ES-I3 (cell line): ENCODE results near the gene OR6K2.

Source experiments
- H3K36me3 ChIP-seq: 2 replicates; pipeline ENCODE4 v1.6.1; 2013; ENCODE audit warnings: mild to moderate bottlenecking, low read length, control low read depth, moderate library complexity; ENCODE audit not compliant: insufficient read depth
- H3K4me1 ChIP-seq: 2 replicates; pipeline ENCODE4 v1.6.1; 2013; ENCODE audit warnings: mild to moderate bottlenecking, control low read depth, low read length; ENCODE audit not compliant: insufficient read depth
- H3K9ac ChIP-seq: 2 replicates; pipeline ENCODE4 v1.6.1; 2013; ENCODE audit warnings: low read depth, mild to moderate bottlenecking, low read length, moderate library complexity
- H3K9me3 ChIP-seq: 2 replicates; pipeline ENCODE4 v1.6.1; 2013; ENCODE audit warnings: mild to moderate bottlenecking, low read length, moderate library complexity; ENCODE audit not compliant: control insufficient read depth, insufficient read depth

The OR6K2 gene

DNA sequence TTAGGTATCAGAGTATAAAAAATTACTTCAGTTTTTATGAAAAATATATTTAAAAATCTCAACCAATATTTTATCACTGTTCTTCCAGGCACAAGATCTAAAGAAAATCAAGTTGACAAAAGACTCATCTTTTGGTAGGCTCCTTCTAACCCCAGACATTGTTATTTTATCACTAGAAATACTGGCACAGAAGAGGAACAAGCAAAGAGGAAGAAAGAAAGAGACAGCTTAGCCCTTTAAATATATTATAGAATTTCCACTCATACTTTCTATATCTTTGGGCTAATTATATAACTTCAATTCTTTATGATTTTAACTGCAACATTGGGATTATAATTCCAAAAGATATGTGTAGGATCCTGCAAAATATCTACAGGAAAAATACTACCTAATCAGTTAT is 46.4 kb downstream of the OR6K2 start:
- Histone ChIP-seq H3K9me3 (no peaks in the 10 kb centered on the region), H3K36me3 (no peaks in the 10 kb centered on the region), H3K9ac (no peak overlapping the region), H3K4me1 (no peaks in the 10 kb centered on the region)

GRCh38 chr1:158652721-158653334 is 47.6 kb downstream of the OR6K2 start:
- H3K9me3 ChIP-seq: no peaks in the 10 kb centered on the region
- no peaks in the 10 kb centered on the region for H3K36me3 ChIP-seq
- no peak overlapping the region for H3K9ac ChIP-seq
- no peaks in the 10 kb centered on the region for H3K4me1 ChIP-seq
